Coronary artery (tissue), 2 donors: ENCODE results near the gene CHCHD1.

ENCODE experiments used
- DNase-seq: peaks from one replicate; pipeline ENCODE4 v3.0.0-alpha.2; 2017; ENCODE audit warnings: low spot score
- H3K27ac ChIP-seq, 2 donors: fragments of 200-600 bp; sonication (generic); one replicate each; pipeline ENCODE4 v1.5.1; 2016 to 2019
- H3K4me3 ChIP-seq: fragments of 200-600 bp; sonication (generic); 2 replicates; pipeline ENCODE4 v1.5.1; 2016; ENCODE audit warnings: mild to moderate bottlenecking, moderate library complexity
- TF ChIP-seq, protein P1 (sequence below): fragments of 200-600 bp; sonication (generic); IDR thresholded peaks from one replicate; pipeline ENCODE4 v1.5.1; 2019; ENCODE audit warnings: antibody characterized with exemption

The CHCHD1 gene

DNA sequence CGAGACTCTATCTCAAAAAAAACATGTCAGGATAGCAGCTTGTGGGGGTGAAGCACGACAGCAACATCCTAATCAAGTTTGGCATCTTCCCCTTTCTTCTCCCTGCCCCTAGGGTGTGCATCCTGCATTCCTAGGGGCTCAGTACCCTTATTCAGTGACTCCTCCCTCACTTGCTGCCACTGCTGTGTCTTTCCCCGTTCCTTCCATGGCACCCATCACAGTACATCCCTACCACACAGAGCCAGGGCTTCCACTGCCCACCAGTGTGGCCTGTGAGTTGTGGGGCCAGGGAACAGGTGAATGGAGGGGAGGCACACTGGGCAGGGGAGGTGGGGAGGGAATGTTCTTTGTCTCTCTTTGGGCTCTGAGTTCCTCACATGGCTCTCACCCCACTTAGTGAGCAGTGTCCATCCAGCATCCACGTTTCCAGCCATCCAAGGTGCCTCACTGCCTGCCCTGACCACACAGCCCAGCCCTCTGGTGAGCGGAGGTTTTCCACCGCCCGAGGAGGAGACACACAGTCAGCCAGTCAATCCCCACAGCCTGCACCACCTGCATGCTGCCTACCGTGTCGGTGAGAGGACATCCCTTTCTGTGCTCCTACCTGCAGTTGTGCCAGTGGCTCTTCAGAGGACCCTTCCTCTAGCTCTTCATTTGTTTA lies 18.2 kb downstream of the CHCHD1 start:
- Histone ChIP-seq H3K4me3 (no peak overlapping the region), H3K27ac (no peak overlapping the region)
- DNase-seq: no peak
- TF ChIP-seq, protein P1, sequence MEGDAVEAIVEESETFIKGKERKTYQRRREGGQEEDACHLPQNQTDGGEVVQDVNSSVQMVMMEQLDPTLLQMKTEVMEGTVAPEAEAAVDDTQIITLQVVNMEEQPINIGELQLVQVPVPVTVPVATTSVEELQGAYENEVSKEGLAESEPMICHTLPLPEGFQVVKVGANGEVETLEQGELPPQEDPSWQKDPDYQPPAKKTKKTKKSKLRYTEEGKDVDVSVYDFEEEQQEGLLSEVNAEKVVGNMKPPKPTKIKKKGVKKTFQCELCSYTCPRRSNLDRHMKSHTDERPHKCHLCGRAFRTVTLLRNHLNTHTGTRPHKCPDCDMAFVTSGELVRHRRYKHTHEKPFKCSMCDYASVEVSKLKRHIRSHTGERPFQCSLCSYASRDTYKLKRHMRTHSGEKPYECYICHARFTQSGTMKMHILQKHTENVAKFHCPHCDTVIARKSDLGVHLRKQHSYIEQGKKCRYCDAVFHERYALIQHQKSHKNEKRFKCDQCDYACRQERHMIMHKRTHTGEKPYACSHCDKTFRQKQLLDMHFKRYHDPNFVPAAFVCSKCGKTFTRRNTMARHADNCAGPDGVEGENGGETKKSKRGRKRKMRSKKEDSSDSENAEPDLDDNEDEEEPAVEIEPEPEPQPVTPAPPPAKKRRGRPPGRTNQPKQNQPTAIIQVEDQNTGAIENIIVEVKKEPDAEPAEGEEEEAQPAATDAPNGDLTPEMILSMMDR: no peak

DNA sequence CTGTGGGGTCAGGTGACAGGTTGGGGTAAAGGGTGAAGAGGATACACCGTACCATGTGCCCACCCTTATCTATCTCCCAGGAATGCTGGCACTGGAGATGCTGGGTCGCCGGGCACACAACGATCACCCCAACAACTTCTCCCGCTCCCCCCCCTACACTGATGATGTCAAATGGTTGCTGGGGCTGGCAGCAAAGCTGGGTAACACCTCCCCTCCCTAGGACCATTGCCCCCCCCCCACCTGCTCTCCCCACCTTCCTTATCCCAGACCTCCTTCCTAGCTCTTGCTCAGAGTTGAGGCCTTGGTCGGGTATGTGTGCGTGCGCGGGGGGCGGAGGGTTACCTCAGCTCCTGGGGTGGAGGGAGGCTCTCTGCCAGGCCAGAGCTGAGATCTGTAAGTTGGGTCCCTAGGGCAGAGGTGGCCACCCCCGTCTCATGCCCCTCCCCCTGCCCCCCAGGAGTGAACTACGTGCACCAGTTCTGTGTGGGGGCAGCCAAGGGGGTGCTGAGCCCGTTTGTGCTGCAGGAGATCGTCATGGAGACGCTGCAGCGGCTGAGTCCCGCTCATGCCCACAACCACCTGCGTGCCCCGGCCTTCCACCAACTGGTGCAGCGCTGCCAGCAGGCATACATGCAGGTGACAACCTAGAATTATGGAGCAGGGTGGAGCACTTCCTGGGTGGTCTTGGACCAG lies 18.9 kb downstream of the CHCHD1 start:
- no peak for DNase-seq
- H3K27ac ChIP-seq: no peak overlapping the region
- TF ChIP-seq, protein P1: no peak
- H3K4me3 ChIP-seq: no peak overlapping the region

DNA sequence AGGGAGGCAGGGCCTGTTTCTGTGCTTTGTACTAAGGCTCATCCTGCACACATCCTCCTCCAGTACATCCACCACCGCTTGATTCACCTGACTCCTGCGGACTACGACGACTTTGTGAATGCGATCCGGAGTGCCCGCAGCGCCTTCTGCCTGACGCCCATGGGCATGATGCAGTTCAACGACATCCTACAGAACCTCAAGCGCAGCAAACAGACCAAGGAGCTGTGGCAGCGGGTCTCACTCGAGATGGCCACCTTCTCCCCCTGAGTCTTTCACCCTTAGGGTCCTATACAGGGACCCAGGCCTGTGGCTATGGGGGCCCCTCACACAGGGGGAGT lies 19.4 kb downstream of the CHCHD1 start:
- TF ChIP-seq, protein P1: no peak
- no peak for DNase-seq
- Histone ChIP-seq H3K27ac (no peak overlapping the region), H3K4me3 (no peak overlapping the region)

DNA sequence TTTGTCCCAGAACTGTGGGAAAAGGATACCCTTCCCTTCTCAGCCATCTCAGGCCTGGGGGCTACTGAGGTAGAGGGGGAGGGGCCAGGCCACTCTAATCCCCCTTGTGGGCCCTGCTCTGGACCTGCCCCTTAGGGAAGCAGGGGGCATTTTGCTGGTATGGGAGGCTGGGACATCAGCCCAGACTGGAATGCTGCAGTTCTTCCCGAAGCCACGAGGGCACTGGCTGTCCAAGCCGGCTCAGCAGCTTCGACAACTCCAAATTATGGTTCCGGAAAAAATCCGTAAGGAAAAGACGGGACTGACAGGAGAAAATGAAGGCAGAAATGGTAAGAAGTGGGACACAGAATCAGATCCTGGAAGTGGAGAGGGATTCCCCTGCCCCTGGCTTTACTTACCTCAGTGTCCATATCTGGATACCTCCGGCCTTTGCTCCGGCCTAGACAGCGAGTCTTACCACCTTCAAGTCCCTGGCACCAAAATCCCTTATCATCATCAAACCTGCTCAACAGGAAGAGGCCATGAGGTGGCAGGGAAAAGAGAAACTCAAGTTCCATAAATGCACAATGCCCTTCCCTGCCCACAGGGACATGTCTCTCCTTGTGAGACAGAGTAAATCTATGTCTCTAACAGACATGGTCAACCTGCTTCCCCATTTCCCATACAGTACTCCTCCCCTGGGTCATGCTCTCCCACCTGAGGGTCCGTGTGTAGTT lies 20.6 kb downstream of the CHCHD1 start:
- Histone ChIP-seq H3K4me3 (no peak overlapping the region), H3K27ac (no peak overlapping the region)
- TF ChIP-seq, protein P1: no peak
- no peak for DNase-seq

DNA sequence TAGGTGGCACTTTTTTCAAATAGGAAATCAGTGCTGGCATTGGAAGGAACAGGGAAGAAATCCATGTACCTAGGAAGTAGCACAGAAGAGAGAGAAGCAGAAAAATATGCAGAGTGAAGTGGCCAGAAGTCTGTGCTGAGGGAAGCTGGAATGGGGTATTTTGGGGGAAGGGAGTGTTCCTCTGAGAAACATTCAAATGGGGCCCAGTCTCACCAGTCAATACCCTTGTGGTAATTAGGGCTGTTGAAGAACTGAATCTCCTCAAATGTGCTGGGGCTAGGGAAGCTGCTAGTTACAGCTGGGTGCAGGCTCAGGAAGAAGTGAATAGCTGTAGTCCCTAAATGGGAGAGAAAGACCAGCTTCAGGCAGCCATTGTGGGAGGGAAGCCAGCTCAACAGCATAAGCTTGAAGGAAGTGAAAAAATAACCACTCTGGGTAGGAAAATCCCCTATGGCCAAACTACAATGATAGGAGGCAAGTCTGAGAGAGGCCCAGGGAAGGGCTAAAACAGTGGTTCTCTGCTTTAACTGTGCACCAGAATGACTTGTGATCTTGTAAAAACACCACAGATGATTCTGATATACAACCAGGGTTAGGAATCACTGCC lies 21.9 kb downstream of the CHCHD1 start:
- Histone ChIP-seq H3K27ac (peak overlapping the region in 1 of 2 donors; percentile 25), H3K4me3 (no peak overlapping the region)
- TF ChIP-seq, protein P1: no peak
- no peak for DNase-seq

DNA sequence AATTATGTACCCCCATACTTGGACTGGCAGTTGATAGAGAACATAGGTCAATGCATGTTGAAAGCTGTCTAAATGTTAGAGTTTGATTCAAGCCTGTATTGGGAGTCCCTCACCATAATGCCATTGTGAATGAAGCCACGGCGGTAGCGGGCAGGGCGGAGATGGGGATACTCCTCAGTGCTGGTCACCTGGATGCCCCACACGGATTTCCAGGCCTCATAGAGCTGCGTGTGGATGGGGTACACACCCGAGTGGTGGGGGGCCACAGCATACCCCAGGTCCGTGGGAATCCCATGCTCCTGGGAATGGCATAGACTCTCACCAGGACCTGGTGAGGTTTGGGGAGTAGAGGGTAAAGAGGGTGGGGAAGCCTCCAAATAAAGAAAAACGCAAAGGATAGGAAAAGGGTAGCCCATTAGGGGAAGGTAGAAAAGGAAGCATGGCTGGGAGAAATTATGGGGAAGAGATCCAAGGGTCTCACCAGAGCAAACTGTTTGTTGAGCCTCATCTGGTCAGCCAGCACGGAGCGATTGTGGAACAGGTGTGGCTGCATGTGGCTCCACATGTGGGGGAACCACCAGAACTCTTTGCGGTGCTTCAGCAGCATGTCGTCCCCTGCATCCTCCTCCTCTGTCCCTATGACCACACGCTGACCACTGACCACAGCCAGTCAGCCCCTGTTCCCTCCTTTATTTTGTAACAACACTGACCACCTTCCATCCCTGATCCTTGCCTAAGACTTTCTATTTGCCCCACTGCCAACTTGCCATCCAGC lies 24.5 kb downstream of the CHCHD1 start:
- TF ChIP-seq, protein P1: no peak
- DNase-seq: no peak
- Histone ChIP-seq H3K27ac (no peak overlapping the region), H3K4me3 (no peak overlapping the region)
